Left kidney (tissue), 2 donors: Measurements from ENCODE around the gene EMC8. TPM values are rescaled to one million over a fixed set of nuclear protein-coding genes. Genes with fewer than 3 reads are reported as not detected.

Experiments used
- DNase-seq: peaks from one replicate; pipeline ENCODE4 v3.0.0-alpha.2; 2013
- polyA plus RNA-seq: library from polyadenylated mRNA; unstranded; fragments of 120-200 nt; gene quantifications from one replicate; pipeline ENCODE4 v1.2.1, GENCODE V29; 2013; ENCODE audit not compliant: insufficient read length

EMC8 gene
- polyA plus RNA-seq, 1 donor: 27.9 TPM

DNA sequence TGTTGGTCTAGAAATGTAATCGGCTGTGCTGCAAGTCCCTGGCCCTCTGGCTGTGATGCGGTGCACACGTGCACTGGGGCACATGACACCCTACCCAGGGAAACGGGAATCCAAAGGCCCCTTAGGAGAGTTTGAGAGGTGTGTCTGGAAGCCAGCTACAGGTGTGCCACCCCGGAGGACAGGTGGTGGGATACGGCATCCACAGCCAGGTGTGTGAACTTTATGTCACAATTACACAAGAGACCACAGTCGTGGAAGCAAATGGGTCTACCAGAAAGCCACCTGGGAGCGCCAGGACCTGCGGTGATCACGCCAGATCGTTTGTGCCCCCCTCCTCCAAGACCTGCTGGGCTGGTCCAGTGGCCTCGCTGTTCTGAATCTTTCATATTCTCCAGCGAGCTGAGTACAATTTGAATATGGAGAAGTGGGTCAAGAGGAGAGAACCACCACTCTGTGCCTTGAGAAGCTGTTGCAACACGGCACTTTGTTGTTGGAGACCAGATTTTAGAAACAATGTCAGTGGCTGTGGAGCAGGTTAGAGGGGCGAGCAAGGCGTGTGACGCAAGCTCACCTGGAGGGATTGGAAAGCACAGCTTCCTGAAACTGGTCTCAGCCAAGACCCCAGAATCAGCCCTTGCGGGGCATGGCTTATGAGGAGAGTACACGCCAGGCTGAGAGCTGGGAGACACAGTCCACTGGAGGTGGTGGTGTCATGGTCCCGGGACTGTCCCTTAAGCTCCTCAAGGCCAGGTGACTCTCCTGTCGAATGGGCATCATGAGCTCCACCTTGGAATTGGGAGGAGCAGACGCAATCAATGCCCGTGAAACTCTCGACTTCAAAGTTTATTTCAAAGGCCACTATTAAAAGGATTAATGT is 37.6 kb upstream of the EMC8 start:
- DNase-seq: no peak

DNA sequence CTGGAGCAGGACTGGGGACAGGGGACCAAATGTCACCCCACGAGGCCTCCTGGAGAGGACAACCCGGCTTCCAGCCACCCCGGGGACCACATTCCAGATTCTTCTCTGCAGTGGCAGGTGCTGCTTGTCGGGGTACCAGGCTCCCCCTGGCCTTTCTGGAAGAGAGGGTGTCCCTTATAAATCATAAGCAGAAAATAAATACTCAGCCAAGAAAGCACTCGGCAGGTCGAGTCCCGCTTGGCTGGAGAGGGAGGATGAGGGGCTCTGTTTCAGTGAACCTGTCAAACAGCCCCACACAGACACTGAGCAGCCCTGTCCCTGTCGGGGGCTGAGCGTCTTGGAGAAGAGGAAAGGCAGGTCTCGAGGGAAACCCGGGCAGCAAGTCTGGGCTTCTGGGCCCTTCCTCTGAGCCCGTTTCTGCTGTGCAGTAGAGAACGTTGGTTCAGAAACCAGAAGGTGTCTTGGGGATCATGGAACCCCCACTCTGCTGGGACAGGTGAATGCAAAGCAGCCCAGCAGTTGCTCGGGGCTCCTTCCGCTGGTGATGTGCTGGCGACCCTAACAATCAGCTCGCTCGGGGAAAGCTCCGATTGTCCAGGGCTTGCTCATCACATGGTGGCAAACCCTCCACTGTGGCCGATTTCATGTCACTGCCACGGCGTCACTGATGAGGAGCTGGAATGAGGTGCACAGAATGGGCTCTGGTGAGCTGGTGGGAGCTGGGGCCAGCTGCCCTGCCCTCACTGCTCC is 36.8 kb upstream of the EMC8 start:
- DNase-seq: no peak

DNA sequence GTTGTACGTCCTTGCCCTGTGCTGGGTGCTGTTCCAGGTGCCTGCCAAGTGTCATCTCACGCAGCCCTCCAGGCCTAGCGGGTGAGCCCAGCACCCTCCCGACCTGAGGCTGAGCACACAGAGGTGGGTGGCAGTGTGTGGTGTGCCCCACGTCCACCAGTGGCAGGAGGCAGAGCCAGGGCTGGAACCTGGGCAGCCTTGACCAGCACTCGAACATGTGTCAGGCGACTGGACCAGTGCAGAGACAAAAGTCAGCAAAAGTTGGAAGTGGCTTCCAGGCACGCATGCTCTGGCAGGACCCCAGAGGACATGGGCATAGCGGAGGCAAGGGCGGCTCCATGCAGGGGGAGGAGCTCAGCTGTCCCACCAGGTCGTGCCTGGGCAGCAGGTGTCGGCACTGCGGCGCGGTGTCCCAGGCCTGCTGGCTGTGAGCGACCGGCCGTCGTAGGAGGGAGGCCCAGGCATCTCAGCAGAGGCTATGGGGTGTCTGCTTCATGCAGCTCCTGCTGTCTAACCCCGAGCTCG is 35.9 kb upstream of the EMC8 start:
- no peak for DNase-seq

DNA sequence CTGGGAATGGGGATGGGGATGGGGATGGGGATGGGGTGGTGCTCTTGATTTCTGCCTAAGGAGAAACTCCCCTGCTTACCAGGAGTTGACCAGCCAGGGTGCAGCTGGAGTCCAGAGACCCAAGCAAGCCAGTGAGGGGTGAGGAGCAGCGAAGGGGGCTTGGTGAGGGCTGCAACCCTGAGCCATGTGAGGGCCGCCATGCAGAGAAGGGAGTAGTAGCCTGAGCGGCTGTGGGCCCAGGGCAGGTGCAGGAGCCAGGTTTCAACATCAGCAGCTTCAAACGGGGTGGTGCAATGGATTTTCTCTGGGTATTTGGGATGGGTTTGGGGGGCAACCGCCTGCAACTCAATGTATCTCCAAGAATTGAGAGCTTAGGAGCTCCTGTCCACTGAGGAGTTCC is 35.4 kb upstream of the EMC8 start:
- DNase-seq: no peak

DNA sequence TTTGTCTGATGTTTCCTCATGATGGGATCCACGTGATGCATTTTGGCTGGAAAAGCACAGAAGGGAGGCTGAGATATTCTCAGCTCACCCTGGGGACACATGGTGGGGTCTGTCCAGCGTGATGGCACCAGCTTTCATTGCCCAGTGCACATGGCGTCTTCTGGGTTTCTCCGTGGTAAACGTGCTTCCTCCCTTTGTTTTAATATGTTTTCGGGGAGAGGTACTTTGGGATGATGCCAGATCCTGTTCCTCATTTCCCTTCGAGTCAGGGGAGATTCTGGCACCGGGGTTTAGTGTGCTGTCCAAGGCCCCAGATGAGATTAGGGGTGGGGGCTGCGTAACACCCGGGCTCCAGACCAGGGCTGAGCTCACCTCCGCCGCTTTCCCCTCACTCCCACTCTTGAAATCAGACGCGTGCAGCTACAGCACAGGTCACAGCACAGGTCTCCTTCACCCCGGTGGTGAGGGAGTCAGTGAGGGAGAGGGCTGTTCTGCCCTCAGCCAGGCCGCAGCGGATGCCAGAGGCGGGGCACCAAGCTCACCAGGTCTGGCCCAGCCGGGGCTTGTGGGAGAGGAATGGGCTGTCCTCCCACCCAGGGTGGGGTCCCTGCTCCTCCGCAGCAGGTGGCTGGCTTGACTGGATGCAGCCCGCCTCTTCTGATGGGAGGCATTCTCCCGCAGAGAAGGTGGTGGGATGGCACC is 34.0 kb upstream of the EMC8 start:
- DNase-seq: no peak

DNA sequence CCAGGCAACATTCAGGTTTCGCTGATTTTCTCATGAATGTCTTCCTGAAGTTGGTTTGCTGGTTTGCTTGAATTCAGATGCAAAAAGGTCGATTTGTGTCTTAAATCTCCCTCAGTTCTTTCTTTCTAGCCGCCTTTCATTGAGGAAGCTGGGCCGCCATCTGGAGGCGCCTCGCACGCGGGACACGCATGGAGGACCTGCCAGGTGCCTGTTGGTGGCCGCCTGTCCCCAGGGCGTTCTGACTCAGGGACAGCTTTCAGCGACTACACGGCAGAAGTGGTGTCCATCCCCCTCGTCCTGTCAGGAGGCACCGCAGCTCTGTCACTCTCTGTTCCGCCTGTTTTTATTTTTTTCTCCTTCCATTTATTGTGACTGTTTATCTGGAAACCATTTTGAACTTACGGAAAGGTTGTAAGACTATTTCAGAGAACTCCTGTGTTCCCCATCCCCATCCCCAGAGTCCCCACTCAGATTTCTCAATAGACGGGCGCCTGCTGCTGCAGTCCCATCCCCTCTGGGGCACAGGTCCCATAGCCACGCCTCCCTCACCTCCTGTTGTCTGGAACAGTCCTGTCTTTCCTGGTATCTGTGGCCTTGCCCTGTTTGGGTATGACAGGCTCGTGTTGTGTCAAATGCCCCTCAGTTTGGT is 33.4 kb upstream of the EMC8 start:
- DNase-seq: no peak

DNA sequence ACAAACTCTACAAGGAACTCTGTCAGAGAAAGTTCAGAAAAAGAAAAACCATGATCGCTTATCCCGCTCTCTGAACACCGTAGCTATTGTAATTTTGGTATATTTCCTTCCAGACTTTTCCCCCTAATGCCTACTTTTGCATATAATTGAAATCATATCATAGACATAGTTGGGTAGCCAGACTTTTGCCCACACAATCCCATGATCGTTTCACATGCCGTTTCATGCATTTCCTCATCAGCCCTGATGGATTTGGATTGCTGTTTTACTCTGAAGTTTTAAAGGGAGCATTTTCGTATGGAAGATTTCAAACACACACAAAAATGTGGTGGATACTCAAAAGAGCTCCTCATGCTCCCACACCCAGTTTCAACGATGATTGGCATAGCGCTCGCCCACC is 31.5 kb upstream of the EMC8 start:
- no peak for DNase-seq

DNA sequence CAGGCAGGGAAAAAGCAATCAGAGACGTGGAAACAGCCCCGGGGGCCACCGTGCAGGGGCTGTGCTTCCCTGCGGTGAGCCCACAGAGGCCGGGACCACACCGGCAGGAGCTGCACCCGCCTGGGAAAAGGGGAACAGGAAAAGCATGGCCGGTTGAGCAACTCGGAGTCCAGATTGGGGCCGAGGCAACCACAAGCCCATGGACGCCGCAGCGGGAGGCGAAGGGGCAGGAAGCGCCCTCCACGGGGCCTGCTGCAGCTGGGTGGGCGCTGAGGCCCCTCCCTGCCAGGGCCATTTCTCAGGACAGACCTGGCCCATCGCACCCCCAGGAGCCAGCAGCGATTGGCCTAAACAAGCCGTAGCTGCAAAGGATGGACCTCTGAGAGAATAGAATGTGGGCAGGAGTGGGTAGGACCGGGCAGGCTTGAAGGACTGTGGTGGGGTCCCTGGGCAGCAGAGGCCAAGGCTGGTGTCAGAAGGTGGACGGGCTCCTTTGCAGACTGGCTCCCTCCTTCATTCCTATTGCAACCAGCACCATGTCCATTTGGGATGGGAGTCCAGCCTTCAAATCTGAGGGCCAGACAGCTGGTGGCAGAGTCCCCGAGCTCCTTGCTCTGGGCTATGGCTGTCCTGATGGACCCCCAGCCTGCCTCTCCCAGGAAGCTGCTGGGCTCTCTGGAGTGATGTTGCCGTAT is 30.6 kb upstream of the EMC8 start:
- DNase-seq: no peak

DNA sequence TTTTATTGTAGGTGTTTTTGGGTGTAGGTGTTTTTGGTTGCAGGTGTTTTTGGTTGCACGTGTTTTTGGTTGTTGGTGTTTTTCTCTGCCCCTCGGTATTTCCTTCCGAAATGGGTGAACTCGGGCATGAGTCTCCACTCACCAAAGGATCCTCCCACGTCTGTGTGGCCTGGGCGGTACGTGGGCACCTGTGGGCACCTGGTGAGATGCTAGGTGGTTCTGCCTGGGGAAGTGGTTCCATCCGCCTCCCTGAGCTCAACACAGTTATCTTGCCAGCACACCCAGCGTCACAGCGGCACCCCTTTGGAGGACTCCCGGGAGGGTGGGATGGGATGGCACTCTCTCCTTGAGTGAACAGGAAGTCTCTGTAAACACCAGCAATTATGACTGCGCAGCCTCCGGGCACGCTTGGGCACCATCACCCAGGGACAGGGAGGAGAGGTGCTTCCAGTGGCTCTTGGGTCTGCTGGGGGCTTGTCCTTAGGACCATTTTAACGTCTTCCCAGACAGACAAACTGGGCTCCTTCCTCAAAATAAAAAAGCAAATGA is 29.9 kb upstream of the EMC8 start:
- DNase-seq: no peak

DNA sequence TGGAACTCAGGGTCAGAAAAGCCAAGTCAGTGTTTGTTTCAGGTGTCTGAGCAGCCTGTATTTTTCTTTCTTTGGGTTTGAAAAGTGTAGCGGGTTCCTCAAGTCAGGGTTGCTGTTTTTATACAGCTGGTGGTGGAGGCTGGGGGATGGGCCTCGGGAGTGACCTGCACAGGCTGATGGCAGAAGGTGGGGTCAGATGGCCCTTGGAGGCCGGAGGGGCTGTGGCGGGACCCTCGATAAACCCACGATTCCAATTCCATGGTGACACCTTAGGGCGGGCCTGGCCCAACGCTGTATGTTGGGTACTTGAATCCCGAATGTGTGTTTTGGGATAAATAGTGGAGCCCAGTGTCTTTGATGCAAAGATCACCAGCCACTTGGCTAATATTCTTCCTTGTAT is 28.8 kb upstream of the EMC8 start:
- DNase-seq: no peak

DNA sequence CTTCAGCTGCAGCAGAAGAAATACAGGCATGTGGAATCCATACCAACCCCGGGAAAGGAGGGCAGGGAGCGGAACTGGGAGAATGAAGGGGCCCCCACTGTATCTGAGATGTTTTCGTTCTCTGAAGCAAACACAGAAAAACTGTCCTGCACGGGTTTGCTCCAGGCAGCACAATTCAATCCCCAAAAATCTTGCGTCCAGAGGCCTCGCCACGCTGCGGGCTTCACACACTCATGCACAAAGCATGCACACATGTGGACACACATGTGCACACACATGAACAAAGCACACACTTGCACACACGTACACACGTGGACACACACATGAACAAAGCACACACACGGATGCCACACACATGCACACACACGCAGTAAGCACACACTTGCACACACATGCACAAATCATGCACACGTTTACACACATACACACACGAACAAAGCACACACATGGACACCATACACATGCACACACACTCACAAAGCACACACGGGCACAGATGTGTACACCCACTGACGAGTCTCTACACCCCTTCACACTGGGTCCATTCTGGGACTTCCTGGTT is 27.4 kb upstream of the EMC8 start:
- DNase-seq: no peak

DNA sequence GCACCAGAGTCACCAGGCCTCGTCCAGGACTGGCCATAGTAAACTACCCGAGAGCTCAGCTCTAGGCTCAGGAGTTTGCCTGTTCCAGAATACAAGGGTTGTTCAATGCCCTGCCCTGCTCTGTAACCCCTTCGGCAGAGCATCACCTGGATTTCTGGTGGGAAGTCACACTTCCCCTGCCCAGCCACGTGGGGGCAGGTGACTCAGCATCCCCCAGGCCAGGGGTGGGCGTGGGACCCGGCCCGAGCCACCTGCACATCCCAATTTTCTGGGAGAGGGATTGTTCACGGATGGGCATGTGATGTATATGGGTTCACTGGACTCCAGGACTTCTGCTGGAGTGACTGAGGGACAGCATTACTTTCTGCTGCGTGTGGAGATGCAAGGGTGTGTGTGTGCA is 26.0 kb upstream of the EMC8 start:
- no peak for DNase-seq

DNA sequence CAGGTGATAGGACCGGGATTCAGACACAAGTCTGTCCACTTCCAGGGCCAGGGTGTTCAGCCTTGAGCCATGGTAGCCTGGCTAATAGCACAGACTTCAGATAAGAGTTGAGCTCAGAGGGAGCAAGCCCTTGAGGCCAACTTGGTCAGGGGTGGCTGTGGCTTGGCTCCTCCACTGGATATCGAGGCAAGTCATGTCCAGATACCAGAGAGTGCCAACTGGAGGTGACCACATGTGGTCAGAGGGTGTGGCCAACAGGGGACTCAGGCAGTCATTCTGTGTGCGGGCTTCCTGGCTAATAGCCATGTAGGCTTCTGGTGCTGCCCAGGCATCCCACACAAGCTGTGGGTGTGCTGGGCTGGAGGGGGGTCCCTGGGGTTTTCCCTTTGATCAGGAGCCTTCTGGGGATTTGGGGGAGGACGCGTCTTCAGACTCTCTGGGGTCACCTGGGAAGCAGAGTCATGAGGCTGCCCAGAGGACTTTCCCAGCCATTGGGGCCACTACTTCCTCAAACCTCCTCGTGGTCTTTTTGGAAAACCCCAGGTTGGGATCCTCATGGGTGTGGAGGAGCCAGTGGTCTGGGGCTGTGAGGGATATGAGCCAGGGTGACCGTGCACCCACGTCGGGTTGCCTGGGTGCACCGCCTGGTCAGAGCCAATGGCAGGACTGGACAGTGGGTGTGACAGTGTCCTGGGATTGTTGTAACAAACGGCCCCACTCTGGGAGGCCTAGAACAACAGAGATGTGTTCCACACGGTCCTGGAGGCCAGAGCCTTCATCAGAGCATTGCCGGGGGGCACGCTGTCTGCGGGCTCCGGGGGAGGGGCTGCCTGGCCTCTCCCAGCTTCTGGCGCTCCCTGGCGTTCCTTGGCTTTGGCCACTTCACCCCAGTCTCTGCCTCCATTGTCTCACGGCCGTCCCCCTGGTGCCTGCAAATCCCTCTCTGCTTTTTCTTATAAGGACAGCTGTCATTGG is 25.1 kb upstream of the EMC8 start:
- DNase-seq: no peak

DNA sequence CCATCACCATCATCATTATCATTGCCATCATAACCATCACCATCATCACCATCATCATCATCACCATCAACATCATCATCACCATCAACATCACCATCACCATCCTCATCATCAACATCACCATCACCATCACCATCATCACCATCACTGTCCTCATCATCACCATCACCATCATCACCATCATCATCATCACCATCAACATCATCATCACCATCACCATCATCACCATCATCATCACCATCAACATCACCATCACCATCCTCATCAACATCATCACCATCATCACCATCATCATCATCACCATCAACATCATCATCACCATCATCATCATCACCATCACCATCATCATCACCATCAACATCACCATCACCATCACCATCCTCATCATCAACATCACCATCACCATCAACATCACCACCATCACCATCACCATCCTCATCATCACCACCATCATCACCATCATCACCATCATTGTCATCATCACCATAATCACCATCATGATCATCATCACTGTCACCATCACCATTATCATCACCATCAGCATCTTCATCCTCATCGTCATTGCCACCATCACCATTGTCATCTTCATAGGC is 24.1 kb upstream of the EMC8 start:
- DNase-seq: no peak

DNA sequence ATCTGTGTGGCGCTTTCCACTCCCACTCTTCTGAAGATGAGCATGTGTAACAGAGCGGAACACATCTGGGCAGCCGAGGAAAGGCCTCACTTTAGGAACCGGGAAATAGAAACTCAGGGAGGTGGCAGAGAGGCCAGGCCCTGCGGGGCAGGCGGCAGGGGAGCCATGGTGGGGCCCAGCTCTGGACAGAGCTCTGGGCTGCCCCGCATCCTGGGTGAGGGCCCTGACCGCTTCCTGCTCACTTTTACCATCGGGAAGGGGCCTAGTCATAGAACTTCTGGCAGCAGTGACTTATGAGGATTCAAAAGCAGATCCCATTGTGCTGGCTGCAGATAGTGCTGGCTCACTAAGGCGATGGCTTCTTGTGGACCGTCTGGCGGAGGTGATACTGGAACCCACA is 22.8 kb upstream of the EMC8 start:
- no peak for DNase-seq

DNA sequence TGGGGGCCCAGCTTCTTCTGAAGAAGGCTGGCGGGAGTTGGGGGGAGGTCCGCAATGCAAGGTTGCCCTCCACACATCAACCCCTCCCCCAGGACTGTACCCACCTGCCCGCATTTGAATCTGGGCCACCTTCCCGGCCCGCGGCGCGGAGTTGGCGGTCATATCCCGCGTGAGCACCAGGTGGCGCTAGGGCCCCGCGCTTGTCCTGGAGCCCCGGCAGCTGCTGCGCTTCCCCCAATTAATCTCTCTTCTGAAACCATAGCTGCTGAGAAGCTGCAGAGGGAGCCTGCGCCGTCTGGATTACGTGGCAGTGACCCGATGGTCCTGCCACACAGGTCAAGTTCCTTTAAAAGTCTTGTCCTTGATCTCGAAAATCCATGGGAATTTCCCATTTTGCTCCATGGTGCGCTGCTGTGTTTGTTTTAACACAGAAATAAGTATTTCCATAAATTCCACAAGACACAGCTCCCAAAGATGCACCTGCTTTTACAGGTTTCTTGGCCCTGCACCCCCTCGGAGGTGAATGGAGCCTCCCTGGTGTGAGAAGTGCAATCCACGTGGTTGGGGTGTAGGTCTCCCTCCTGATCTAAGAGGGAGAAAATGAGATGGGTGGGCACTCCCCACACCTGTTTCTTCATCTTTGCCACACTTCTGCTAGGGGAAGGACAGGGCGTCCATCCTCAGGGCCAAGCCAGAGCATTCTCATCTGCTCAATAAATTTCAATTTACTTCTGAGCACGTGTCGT is 22.2 kb upstream of the EMC8 start:
- peak; percentile 64 for DNase-seq

DNA sequence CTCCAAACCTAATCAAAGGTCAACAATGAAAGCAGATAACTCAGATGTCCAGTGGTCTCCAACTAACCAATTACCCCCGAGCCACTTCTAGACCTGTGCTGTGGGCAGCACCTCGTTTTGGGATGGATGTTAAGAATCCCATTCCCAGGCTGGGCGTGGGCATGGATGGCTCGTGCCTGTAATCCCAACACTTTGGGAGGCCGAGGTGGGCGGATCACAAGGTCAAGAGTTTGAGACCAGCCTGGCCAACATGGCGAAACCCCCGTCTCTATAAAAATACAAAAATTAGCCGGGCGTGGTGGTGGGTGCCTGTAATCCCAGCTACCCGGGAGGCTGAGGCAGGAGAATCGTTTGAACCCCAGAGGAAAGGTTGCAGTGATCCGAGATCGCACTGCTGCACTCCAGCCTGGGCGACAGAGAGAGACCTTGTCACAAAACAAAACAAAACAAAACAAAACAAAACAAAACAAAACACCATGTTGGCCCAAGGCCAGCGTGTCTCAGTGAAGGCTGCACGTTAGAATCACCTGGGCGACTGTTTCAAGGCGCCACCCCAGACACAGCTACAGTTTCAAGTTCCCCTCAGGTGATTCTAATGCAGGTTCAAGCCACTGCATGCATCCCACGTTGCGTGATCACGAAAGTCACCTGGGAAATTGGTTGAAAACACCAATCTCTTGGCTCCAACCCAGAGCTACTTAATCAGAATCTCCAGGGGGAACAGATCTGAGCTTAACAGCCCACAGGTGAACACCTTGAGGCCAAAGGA is 21.4 kb upstream of the EMC8 start:
- DNase-seq: no peak

DNA sequence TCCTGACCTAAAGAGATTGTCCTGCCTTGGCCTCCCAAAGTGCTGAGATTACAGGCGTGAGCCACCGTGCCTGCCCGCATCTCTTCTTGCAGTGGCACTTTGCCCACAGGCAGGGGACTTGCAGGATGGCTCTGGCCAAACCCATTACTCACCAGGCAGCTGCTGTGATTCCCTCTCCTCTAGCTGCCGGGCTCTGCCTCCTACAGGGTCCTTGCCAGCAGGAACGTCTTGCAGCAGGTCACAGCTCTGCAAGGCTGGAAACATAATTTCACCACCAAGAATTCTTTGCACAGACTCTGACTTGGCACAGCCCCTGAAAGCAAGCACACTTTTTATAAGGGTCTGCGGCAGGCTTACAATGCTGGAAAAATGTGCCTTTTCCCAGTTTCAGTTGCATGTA is 20.4 kb upstream of the EMC8 start:
- DNase-seq: no peak
